GM21447 (cell line): Measurements from ENCODE around the gene OR2AT4.
"Not testable (repeated sequence)": the region's sequence is repeated elsewhere in the genome, so short reads cannot be mapped to it uniquely, and the experiment has no call there.

Experiments used
- ATAC-seq: cut with Tn5 transposase; IDR thresholded peaks from one replicate; pipeline ENCODE4 v1.9.1; 2021; ENCODE audit not compliant: unreplicated experiment

Gene OR2AT4

GRCh38 chr11:75096456-75097172, at the start of gene OR2AT4:
Gene OR2AT4 (minus strand): TSS chr11:75096876.
- ATAC-seq, result no peak

- ATAC-seq, result no peak
These were observed 49.4 kb upstream of the OR2AT4 start for GRCh38 chr11:75145972-75146519.

GRCh38 chr11:75145196-75145971, 48.7 kb upstream of the OR2AT4 start:
- ATAC-seq, result no peak

- ATAC-seq, result no peak
These were observed 48.0 kb upstream of the OR2AT4 start for GRCh38 chr11:75144716-75145014.

- ATAC-seq, result no peak
These were observed 46.7 kb upstream of the OR2AT4 start for GRCh38 chr11:75143420-75143731.

GRCh38 chr11:75142714-75143419, 46.2 kb upstream of the OR2AT4 start:
- peak; percentile 83 for ATAC-seq

GRCh38 chr11:75141166-75141565, 44.5 kb upstream of the OR2AT4 start:
- ATAC-seq, result no peak

GRCh38 chr11:75140269-75141138, 43.8 kb upstream of the OR2AT4 start:
- no peak for ATAC-seq

GRCh38 chr11:75135651-75136050, 39.0 kb upstream of the OR2AT4 start:
- no peak for ATAC-seq

GRCh38 chr11:75135021-75135650, 38.5 kb upstream of the OR2AT4 start:
- ATAC-seq, result no peak

- no peak for ATAC-seq
These were observed 37.3 kb upstream of the OR2AT4 start for GRCh38 chr11:75133976-75134375.

GRCh38 chr11:75132080-75132479, 35.4 kb upstream of the OR2AT4 start:
- ATAC-seq, result no peak

- ATAC-seq, result no peak
These were observed 29.9 kb upstream of the OR2AT4 start for GRCh38 chr11:75126564-75126963.

- ATAC-seq, result no peak
These were observed 21.9 kb upstream of the OR2AT4 start for GRCh38 chr11:75118577-75118976.

- no peak for ATAC-seq
These were observed 17.8 kb upstream of the OR2AT4 start for GRCh38 chr11:75114465-75114864.

GRCh38 chr11:75113030-75113429, 16.4 kb upstream of the OR2AT4 start:
- no peak for ATAC-seq

GRCh38 chr11:75112200-75112599, 15.5 kb upstream of the OR2AT4 start:
- no peak for ATAC-seq

GRCh38 chr11:75107187-75107586, 10.5 kb upstream of the OR2AT4 start:
- ATAC-seq, result no peak

- ATAC-seq, result not testable (repeated sequence)
These were observed 9.4 kb upstream of the OR2AT4 start for GRCh38 chr11:75105967-75106681.

- ATAC-seq, result no peak
These were observed 8.8 kb upstream of the OR2AT4 start for GRCh38 chr11:75105462-75105925.
